Ishikawa (cell line): ENCODE results near the gene EEFSEC.

ENCODE experiments used
- CEBPB ChIP-seq: IDR thresholded peaks from 2 replicates; pipeline ENCODE4 v1.6.1; 2012
- CREB1 ChIP-seq: IDR thresholded peaks from 2 replicates; pipeline ENCODE4 v1.6.1; 2012; ENCODE audit warnings: low read depth
- EGR1 ChIP-seq: IDR thresholded peaks from 2 replicates; pipeline ENCODE4 v1.6.1; 2012
- EP300 ChIP-seq: IDR thresholded peaks from 2 replicates; pipeline ENCODE4 v1.6.1; 2012; ENCODE audit warnings: borderline replicate concordance
- FOXM1 ChIP-seq: IDR thresholded peaks from 2 replicates; pipeline ENCODE4 v1.6.1; 2012; ENCODE audit warnings: low read depth, borderline replicate concordance
- NFIC ChIP-seq: IDR thresholded peaks from 2 replicates; pipeline ENCODE4 v1.6.1; 2012
- RAD21 ChIP-seq: IDR thresholded peaks from 2 replicates; pipeline ENCODE4 v1.6.1; 2012; ENCODE audit warnings: low read depth
- REST ChIP-seq: IDR thresholded peaks from 2 replicates; pipeline ENCODE4 v1.6.1; 2012; ENCODE audit warnings: low read depth, mild to moderate bottlenecking
- TAF1 ChIP-seq: IDR thresholded peaks from 2 replicates; pipeline ENCODE4 v1.6.1; 2012; ENCODE audit warnings: low read depth, mild to moderate bottlenecking
- TCF12 ChIP-seq: IDR thresholded peaks from 2 replicates; pipeline ENCODE4 v1.6.1; 2012; ENCODE audit warnings: low read depth
- YY1 ChIP-seq: IDR thresholded peaks from 2 replicates; pipeline ENCODE4 v1.6.1; 2012; ENCODE audit warnings: low read depth
- ZBTB7A ChIP-seq: IDR thresholded peaks from 2 replicates; pipeline ENCODE4 v1.6.1; 2012; ENCODE audit warnings: low read depth
- TF ChIP-seq, protein P1 (sequence below): IDR thresholded peaks from 2 replicates; pipeline ENCODE4 v1.6.1; 2012
- TF ChIP-seq, protein P2 (sequence below): IDR thresholded peaks from 2 replicates; pipeline ENCODE4 v1.6.1; 2012

GRCh38 chr3:128369121-128369703 is 215.9 kb downstream of the EEFSEC start:
- TF ChIP-seq TAF1 (no peak), YY1 (no peak), TCF12 (no peak), EGR1 (no peak), CREB1 (no peak), CEBPB (no peak), FOXM1 (no peak), RAD21 (no peak), REST (no peak), EP300 (no peak), ZBTB7A (no peak), NFIC (no peak)
- TF ChIP-seq, protein P1, sequence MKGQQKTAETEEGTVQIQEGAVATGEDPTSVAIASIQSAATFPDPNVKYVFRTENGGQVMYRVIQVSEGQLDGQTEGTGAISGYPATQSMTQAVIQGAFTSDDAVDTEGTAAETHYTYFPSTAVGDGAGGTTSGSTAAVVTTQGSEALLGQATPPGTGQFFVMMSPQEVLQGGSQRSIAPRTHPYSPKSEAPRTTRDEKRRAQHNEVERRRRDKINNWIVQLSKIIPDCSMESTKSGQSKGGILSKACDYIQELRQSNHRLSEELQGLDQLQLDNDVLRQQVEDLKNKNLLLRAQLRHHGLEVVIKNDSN, result no peak
- TF ChIP-seq, protein P2, sequence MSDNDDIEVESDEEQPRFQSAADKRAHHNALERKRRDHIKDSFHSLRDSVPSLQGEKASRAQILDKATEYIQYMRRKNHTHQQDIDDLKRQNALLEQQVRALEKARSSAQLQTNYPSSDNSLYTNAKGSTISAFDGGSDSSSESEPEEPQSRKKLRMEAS, result no peak
